Osteoblast (primary cell): ENCODE data around the gene VAV3. TPM values are rescaled to one million over a fixed set of nuclear protein-coding genes. Genes with fewer than 3 reads are reported as not detected.

ENCODE experiments used
- DNase-seq: peaks from one replicate; pipeline ENCODE4 v3.0.0; 2011; ENCODE audit warnings: low spot score, mixed read lengths; ENCODE audit not compliant: insufficient read length; ENCODE audit errors: missing footprints
- H2AFZ ChIP-seq: 2 replicates; pipeline ENCODE4 v1.6.0; 2011; ENCODE audit warnings: mild to moderate bottlenecking, low read length
- H3K27ac ChIP-seq: 2 replicates; pipeline ENCODE4 v1.5.1; 2011; ENCODE audit warnings: mild to moderate bottlenecking, low read depth, low read length, moderate library complexity
- H3K27me3 ChIP-seq: 2 replicates; pipeline ENCODE4 v1.6.0; 2012; ENCODE audit warnings: mild to moderate bottlenecking, control low read depth, inconsistent platforms, low read length, moderate library complexity; ENCODE audit not compliant: insufficient read depth
- H3K36me3 ChIP-seq: 2 replicates; pipeline ENCODE4 v1.5.1; 2011; ENCODE audit warnings: mild to moderate bottlenecking, low read length, control low read depth, moderate library complexity; ENCODE audit not compliant: insufficient read depth
- H3K4me1 ChIP-seq: 2 replicates; pipeline ENCODE4 v1.5.1; 2011; ENCODE audit warnings: mild to moderate bottlenecking, low read length, control low read depth, moderate library complexity; ENCODE audit not compliant: insufficient read depth
- H3K4me2 ChIP-seq: 2 replicates; pipeline ENCODE4 v1.6.0; 2011; ENCODE audit warnings: mild to moderate bottlenecking, low read length; ENCODE audit not compliant: insufficient read depth
- H3K4me3 ChIP-seq: fragments of 200-600 bp; sonication (generic); 3 replicates; pipeline ENCODE4 v1.5.1; 2012; ENCODE audit warnings: mild to moderate bottlenecking, low read length, inconsistent platforms; ENCODE audit not compliant: insufficient read depth
- H3K79me2 ChIP-seq: 2 replicates; pipeline ENCODE4 v1.6.0; 2012; ENCODE audit warnings: mild to moderate bottlenecking, low read length, control low read depth, inconsistent platforms; ENCODE audit not compliant: insufficient read depth
- H3K9me3 ChIP-seq: 2 replicates; pipeline ENCODE4 v1.5.1; 2011; ENCODE audit warnings: low read depth, low read length, control low read depth
- H4K20me1 ChIP-seq: 2 replicates; pipeline ENCODE4 v1.6.0; 2012; ENCODE audit warnings: mild to moderate bottlenecking, low read length, control low read depth; ENCODE audit not compliant: insufficient read depth
- CTCF ChIP-seq: IDR thresholded peaks from 2 replicates; pipeline ENCODE4 v1.5.1; 2011; ENCODE audit warnings: mild to moderate bottlenecking, low read depth, low read length, moderate library complexity; ENCODE audit errors: extremely low read depth
- total RNA-seq: library from RNA; depleted of rRNA; stranded (reverse); fragments of >200 nt; gene quantifications from 2 replicates; pipeline ENCODE4 v1.2.3, GENCODE V29; 2012

Gene VAV3
- total RNA-seq, 1 donor = 0.72 TPM

GRCh38 chr1:107617921-107618320 lies 347.1 kb downstream of the VAV3 start:
- H4K20me1 ChIP-seq = no peaks in the 10 kb centered on the region
- H3K36me3 ChIP-seq = no peaks in the 10 kb centered on the region
- peaks cover 3% of the 10 kb centered on the region for H3K4me1 ChIP-seq
- H3K27ac ChIP-seq = no peak overlapping the region
- no peaks in the 10 kb centered on the region for H3K9me3 ChIP-seq
- no peak overlapping the region for H3K4me2 ChIP-seq
- no peaks in the 10 kb centered on the region for H3K27me3 ChIP-seq
- no peaks in the 10 kb centered on the region for H3K79me2 ChIP-seq
- no peak overlapping the region for H3K4me3 ChIP-seq
- no peak for DNase-seq
- no peak for TF ChIP-seq CTCF
- H2AFZ ChIP-seq = no peak overlapping the region

GRCh38 chr1:107617456-107617855 lies 347.5 kb downstream of the VAV3 start:
- DNase-seq = no peak

GRCh38 chr1:107609808-107610207 lies 355.2 kb downstream of the VAV3 start:
- no peaks in the 10 kb centered on the region for H3K9me3 ChIP-seq
- H3K4me1 ChIP-seq = no peaks in the 10 kb centered on the region
- H3K27ac ChIP-seq = no peak overlapping the region
- no peak for DNase-seq
- H3K4me2 ChIP-seq = no peak overlapping the region
- no peaks in the 10 kb centered on the region for H3K79me2 ChIP-seq
- no peaks in the 10 kb centered on the region for H3K27me3 ChIP-seq
- H2AFZ ChIP-seq = no peak overlapping the region
- H3K4me3 ChIP-seq = no peak overlapping the region
- no peak for TF ChIP-seq CTCF
- no peaks in the 10 kb centered on the region for H3K36me3 ChIP-seq
- no peaks in the 10 kb centered on the region for H4K20me1 ChIP-seq

More at GRCh38 chr1:107617456-107617855, 347.5 kb downstream of the VAV3 start:
- Histone ChIP-seq H3K4me1 (no peaks in the 10 kb centered on the region), H3K27ac (no peak overlapping the region), H2AFZ (no peak overlapping the region), H3K27me3 (no peaks in the 10 kb centered on the region), H3K4me2 (no peak overlapping the region), H4K20me1 (no peaks in the 10 kb centered on the region), H3K9me3 (no peaks in the 10 kb centered on the region), H3K79me2 (no peaks in the 10 kb centered on the region), H3K4me3 (no peak overlapping the region), H3K36me3 (no peaks in the 10 kb centered on the region)
- no peak for TF ChIP-seq CTCF

GRCh38 chr1:107604825-107605224 lies 360.2 kb downstream of the VAV3 start:
- no peak for DNase-seq
- H3K4me1 ChIP-seq = no peaks in the 10 kb centered on the region
- no peak overlapping the region for H2AFZ ChIP-seq

More at GRCh38 chr1:107604825-107605224, 360.2 kb downstream of the VAV3 start:
- H3K4me2 ChIP-seq = no peak overlapping the region
- H3K9me3 ChIP-seq = no peaks in the 10 kb centered on the region
- TF ChIP-seq CTCF = no peak
- H3K27me3 ChIP-seq = no peaks in the 10 kb centered on the region
- no peaks in the 10 kb centered on the region for H3K79me2 ChIP-seq
- H4K20me1 ChIP-seq = no peaks in the 10 kb centered on the region
- H3K4me3 ChIP-seq = no peak overlapping the region
- H3K36me3 ChIP-seq = no peaks in the 10 kb centered on the region
- no peak overlapping the region for H3K27ac ChIP-seq
